GM06990 (cell line): ENCODE results near the gene GLRX5.
A peak's percentile ranks its signal among the peaks of the same experiment; 100 is the strongest.

Experiments
- DNase-seq: peaks from one replicate; pipeline ENCODE4 v3.0.0-alpha.2; 2011; ENCODE audit not compliant: insufficient read length; ENCODE audit errors: extremely low read depth
- H3K27me3 ChIP-seq: replicated peaks from 2 replicates; pipeline ENCODE4 v1.6.0; 2011; ENCODE audit warnings: low read length; ENCODE audit not compliant: control insufficient read depth, insufficient read depth
- H3K36me3 ChIP-seq: 2 replicates; pipeline ENCODE4 v1.5.1; 2011; ENCODE audit warnings: low read length; ENCODE audit not compliant: control insufficient read depth, insufficient read depth
- H3K4me3 ChIP-seq: replicated peaks from 2 replicates; pipeline ENCODE4 v1.5.1; 2011; ENCODE audit warnings: low read depth, mild to moderate bottlenecking, control low read depth, low read length
- CTCF ChIP-seq: IDR thresholded peaks from 2 replicates; pipeline ENCODE4 v1.5.1; 2011; ENCODE audit warnings: low read length, control low read depth, mild to moderate bottlenecking, inconsistent platforms; ENCODE audit not compliant: insufficient read depth, poor library complexity, severe bottlenecking

Gene GLRX5

GRCh38 chr14:95531473-95531872, 3.4 kb upstream of the GLRX5 start:
- H3K36me3 ChIP-seq: peaks cover 3% of the 10 kb centered on the region; the same call in 1 of the 2 replicates
- no peak for TF ChIP-seq CTCF
- DNase-seq: no peak
- peak overlapping the region; percentile 78; the same call in 1 of the 2 replicates for H3K4me3 ChIP-seq
- no peaks in the 10 kb centered on the region for H3K27me3 ChIP-seq

- no peak for TF ChIP-seq CTCF
- Histone ChIP-seq H3K36me3 (peaks cover 3% of the 10 kb centered on the region; the same call in 1 of the 2 replicates), H3K27me3 (no peaks in the 10 kb centered on the region), H3K4me3 (peak overlapping the region; percentile 78)
- no peak for DNase-seq
Measured at GRCh38 chr14:95531969-95532368, 2.9 kb upstream of the GLRX5 start.

DNA sequence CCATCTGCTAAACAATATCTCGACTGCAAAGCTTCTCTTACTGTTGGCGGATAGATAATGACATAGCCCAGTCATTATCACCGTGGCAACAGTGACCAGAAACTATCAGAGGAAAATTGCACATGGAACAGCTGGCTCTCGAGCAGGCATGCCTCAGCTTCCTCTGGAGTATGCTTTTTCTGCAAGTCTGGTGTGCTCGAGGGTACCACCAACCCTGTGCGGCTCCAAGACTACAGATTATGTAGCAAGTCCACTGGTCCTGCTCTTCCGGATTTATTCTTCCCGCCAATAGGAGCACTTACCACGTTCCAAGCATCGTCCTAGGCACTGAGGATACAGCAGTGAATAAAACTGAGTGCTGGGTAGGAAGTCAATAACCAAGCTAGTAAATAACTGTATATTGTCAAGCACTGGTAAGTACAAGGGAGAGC, 1.4 kb upstream of the GLRX5 start:
- Histone ChIP-seq H3K4me3 (peak overlapping the region; percentile 78), H3K27me3 (no peaks in the 10 kb centered on the region), H3K36me3 (peaks cover 3% of the 10 kb centered on the region; the same call in 1 of the 2 replicates)
- peak; percentile 37 for DNase-seq
- TF ChIP-seq CTCF: no peak

DNA sequence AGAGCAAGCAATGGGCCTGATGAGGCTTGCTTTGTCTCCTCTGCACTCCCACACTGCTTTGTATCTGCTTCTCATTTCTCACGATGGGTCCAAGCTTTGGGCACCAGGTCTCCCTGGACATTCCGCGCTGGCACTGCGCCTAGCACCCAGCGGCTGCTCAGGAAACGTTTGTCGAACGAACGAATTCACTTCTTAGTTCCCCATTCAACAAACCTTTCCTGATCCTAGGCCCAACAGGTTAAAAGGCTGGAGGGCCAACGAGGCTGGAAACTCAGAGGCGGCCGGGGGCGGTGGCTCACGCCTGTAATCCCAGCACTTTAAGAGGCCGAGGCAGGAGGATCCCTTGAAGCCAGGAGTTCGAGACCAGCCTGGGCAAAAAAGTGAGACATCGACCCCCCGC, 1.0 kb upstream of the GLRX5 start:
- Histone ChIP-seq H3K27me3 (no peaks in the 10 kb centered on the region), H3K4me3 (peak overlapping the region; percentile 78), H3K36me3 (peaks cover 3% of the 10 kb centered on the region; the same call in 1 of the 2 replicates)
- no peak for TF ChIP-seq CTCF
- DNase-seq: peak; percentile 41

- DNase-seq: peak; percentile 54
- H3K27me3 ChIP-seq: no peaks in the 10 kb centered on the region
- H3K36me3 ChIP-seq: peaks cover 3% of the 10 kb centered on the region; the same call in 1 of the 2 replicates
- TF ChIP-seq CTCF: no peak
- peak overlapping the region; percentile 93 for H3K4me3 ChIP-seq
Measured at GRCh38 chr14:95535226-95536021, 574 bp downstream of the GLRX5 start.
